ENCODE results near the gene MAP1LC3B.

MAP1LC3B gene

GRCh38 chr16:87443016-87443415 lies 50.9 kb downstream of the MAP1LC3B start:
- no peaks in the 10 kb centered on the region for H3K27me3 ChIP-seq (ENCODE audit: low read depth)
- H3K9me3 ChIP-seq, result no peaks in the 10 kb centered on the region
- peaks cover 5% of the 10 kb centered on the region; the same call in 1 of the 2 replicates for H3K36me3 ChIP-seq (replicated peaks)
- H3K4me1 ChIP-seq, result peaks cover 3% of the 10 kb centered on the region; the same call in 1 of the 2 replicates
- H3K4me3 ChIP-seq, result no peak overlapping the region
- in situ Hi-C loops (cut with MboI; ENCODE audit: low sequenced_read_pairs), result no loop called here
- DNase-seq (ENCODE audit: low spot score in 2 of 2), result no peak

- Histone ChIP-seq H3K4me3 (no peak overlapping the region), H3K36me3 (replicated peaks) (peaks cover 12% of the 10 kb centered on the region), H3K9me3 (no peaks in the 10 kb centered on the region), H3K4me1 (peaks cover 3% of the 10 kb centered on the region; the same call in 1 of the 2 replicates), H3K27me3 (ENCODE audit: low read depth) (no peaks in the 10 kb centered on the region)
- no peak for DNase-seq (ENCODE audit: low spot score in 2 of 2)
- in situ Hi-C loops (cut with MboI; ENCODE audit: low sequenced_read_pairs), result no loop called here
Measured at GRCh38 chr16:87443964-87444363, 51.8 kb downstream of the MAP1LC3B start.

GRCh38 chr16:87445486-87445885 lies 53.4 kb downstream of the MAP1LC3B start:
- in situ Hi-C loops (cut with MboI; ENCODE audit: low sequenced_read_pairs), result no loop called here
- peaks cover 3% of the 10 kb centered on the region; the same call in 1 of the 2 replicates for H3K4me1 ChIP-seq
- no peaks in the 10 kb centered on the region for H3K27me3 ChIP-seq (ENCODE audit: low read depth)
- DNase-seq (ENCODE audit: low spot score in 2 of 2), result no peak
- no peaks in the 10 kb centered on the region for H3K9me3 ChIP-seq
- H3K4me3 ChIP-seq, result no peak overlapping the region
- peaks cover 12% of the 10 kb centered on the region for H3K36me3 ChIP-seq (replicated peaks)

- peaks cover 15% of the 10 kb centered on the region for H3K36me3 ChIP-seq (replicated peaks)
- no peak for DNase-seq (ENCODE audit: low spot score in 2 of 2)
- in situ Hi-C loops (cut with MboI; ENCODE audit: low sequenced_read_pairs), result no loop called here
Measured at GRCh38 chr16:87446479-87446878, 54.3 kb downstream of the MAP1LC3B start.

GRCh38 chr16:87447323-87447722 lies 55.2 kb downstream of the MAP1LC3B start:
- Histone ChIP-seq H3K36me3 (replicated peaks) (peaks cover 20% of the 10 kb centered on the region), H3K27me3 (ENCODE audit: low read depth) (no peaks in the 10 kb centered on the region), H3K9me3 (no peaks in the 10 kb centered on the region), H3K4me3 (no peak overlapping the region), H3K4me1 (peaks cover 3% of the 10 kb centered on the region; the same call in 1 of the 2 replicates)
- in situ Hi-C loops (cut with MboI; ENCODE audit: low sequenced_read_pairs), result no loop called here
- DNase-seq (ENCODE audit: low spot score in 2 of 2), result no peak

More at GRCh38 chr16:87446479-87446878, 54.3 kb downstream of the MAP1LC3B start:
- Histone ChIP-seq H3K9me3 (no peaks in the 10 kb centered on the region), H3K4me3 (no peak overlapping the region), H3K27me3 (ENCODE audit: low read depth) (no peaks in the 10 kb centered on the region), H3K4me1 (peaks cover 3% of the 10 kb centered on the region; the same call in 1 of the 2 replicates)

- in situ Hi-C loops (cut with MboI; ENCODE audit: low sequenced_read_pairs), result no loop called here
- Histone ChIP-seq H3K4me1 (no peaks in the 10 kb centered on the region), H3K36me3 (replicated peaks) (peaks cover 23% of the 10 kb centered on the region), H3K9me3 (no peaks in the 10 kb centered on the region), H3K27me3 (ENCODE audit: low read depth) (no peaks in the 10 kb centered on the region), H3K4me3 (no peak overlapping the region)
- DNase-seq (ENCODE audit: low spot score in 2 of 2), result no peak
Measured at GRCh38 chr16:87448866-87449265, 56.7 kb downstream of the MAP1LC3B start.

GRCh38 chr16:87451563-87452210 lies 59.6 kb downstream of the MAP1LC3B start:
- in situ Hi-C loops (cut with MboI; ENCODE audit: low sequenced_read_pairs), result no loop called here
- H3K9me3 ChIP-seq, result no peaks in the 10 kb centered on the region
- H3K36me3 ChIP-seq (replicated peaks), result peaks cover 25% of the 10 kb centered on the region
- H3K4me1 ChIP-seq, result no peaks in the 10 kb centered on the region
- DNase-seq (ENCODE audit: low spot score in 2 of 2), result no peak
- no peaks in the 10 kb centered on the region for H3K27me3 ChIP-seq (ENCODE audit: low read depth)
- no peak overlapping the region for H3K4me3 ChIP-seq

- Histone ChIP-seq H3K9me3 (no peaks in the 10 kb centered on the region), H3K4me3 (no peak overlapping the region), H3K4me1 (no peaks in the 10 kb centered on the region), H3K36me3 (replicated peaks) (peaks cover 32% of the 10 kb centered on the region), H3K27me3 (ENCODE audit: low read depth) (no peaks in the 10 kb centered on the region)
- in situ Hi-C loops (cut with MboI; ENCODE audit: low sequenced_read_pairs), result no loop called here
- no peak for DNase-seq (ENCODE audit: low spot score in 2 of 2)
Measured at GRCh38 chr16:87453326-87453725, 61.2 kb downstream of the MAP1LC3B start.
